Coronary artery (tissue), 2 donors: Measurements from ENCODE around the gene TTC21A.
A peak's percentile ranks its signal among the peaks of the same experiment; 100 is the strongest.

ENCODE experiments used
- DNase-seq: peaks from one replicate; pipeline ENCODE4 v3.0.0-alpha.2; 2017; ENCODE audit warnings: low spot score
- H3K27ac ChIP-seq, 2 donors: fragments of 200-600 bp; sonication (generic); one replicate each; pipeline ENCODE4 v1.5.1; 2016 to 2019
- H3K4me3 ChIP-seq: fragments of 200-600 bp; sonication (generic); 2 replicates; pipeline ENCODE4 v1.5.1; 2016; ENCODE audit warnings: mild to moderate bottlenecking, moderate library complexity
- CTCF ChIP-seq: fragments of 200-600 bp; sonication (generic); IDR thresholded peaks from one replicate; pipeline ENCODE4 v1.5.1; 2019; ENCODE audit warnings: antibody characterized with exemption

Gene TTC21A

GRCh38 chr3:39146611-39147591, 39.4 kb downstream of the TTC21A start:
- DNase-seq = peak; percentile 92
- H3K4me3 ChIP-seq = peak overlapping the region; percentile 96
- H3K27ac ChIP-seq = peak overlapping the region; percentile 99 to 100
- TF ChIP-seq CTCF = no peak

- peak overlapping the region; percentile 96 for H3K4me3 ChIP-seq
- no peak for TF ChIP-seq CTCF
- H3K27ac ChIP-seq = peak overlapping the region; percentile 99 to 100
- DNase-seq = peak; percentile 79
Observed at GRCh38 chr3:39147711-39148434, 40.4 kb downstream of the TTC21A start.

- H3K27ac ChIP-seq = peak overlapping the region; percentile 99 to 100
- DNase-seq = no peak
- TF ChIP-seq CTCF = no peak
- H3K4me3 ChIP-seq = peak overlapping the region; percentile 96
Observed at GRCh38 chr3:39148435-39149058, 41.1 kb downstream of the TTC21A start.

GRCh38 chr3:39149059-39149455, 41.6 kb downstream of the TTC21A start:
- Histone ChIP-seq H3K27ac (peak overlapping the region; percentile 99 to 100), H3K4me3 (peak overlapping the region; percentile 96)
- DNase-seq = no peak
- no peak for TF ChIP-seq CTCF

GRCh38 chr3:39149498-39150147, 42.1 kb downstream of the TTC21A start:
- Histone ChIP-seq H3K4me3 (peak overlapping the region; percentile 96), H3K27ac (peak overlapping the region; percentile 99 to 100)
- no peak for TF ChIP-seq CTCF
- DNase-seq = no peak

GRCh38 chr3:39150148-39150802, 42.8 kb downstream of the TTC21A start:
- TF ChIP-seq CTCF = no peak

More at GRCh38 chr3:39150148-39150802, 42.8 kb downstream of the TTC21A start:
- H3K4me3 ChIP-seq = peak overlapping the region; percentile 96
- DNase-seq = no peak
- H3K27ac ChIP-seq = peak overlapping the region; percentile 99 to 100
